Activated CD8-positive, alpha-beta memory T cell treated with anti-CD3 and anti-CD28 coated beads for 48 hours (primary cell): ENCODE measurements around the gene SLC6A3.
"Not testable (repeated sequence)": the region's sequence is repeated elsewhere in the genome, so short reads cannot be mapped to it uniquely, and the experiment has no call there.

Source experiments
- DNase-seq, 3 experiments: peaks; one replicate each; pipeline ENCODE4 v3.0.0-alpha.2; 2020; ENCODE audit warnings: low read depth in 2 of 3, low spot score in 2 of 3

SLC6A3 gene

GRCh38 chr5:1422522-1422921 lies 22.7 kb downstream of the SLC6A3 start:
- DNase-seq = not testable (repeated sequence)

GRCh38 chr5:1421521-1422341 lies 23.5 kb downstream of the SLC6A3 start:
- no peak for DNase-seq

- DNase-seq = no peak
Observed at GRCh38 chr5:1420211-1421195, 24.7 kb downstream of the SLC6A3 start.

- DNase-seq = no peak
Observed at GRCh38 chr5:1419476-1420210, 25.6 kb downstream of the SLC6A3 start.

GRCh38 chr5:1418921-1419280 lies 26.3 kb downstream of the SLC6A3 start:
- no peak for DNase-seq

- no peak for DNase-seq
Observed at GRCh38 chr5:1418238-1418920, 26.9 kb downstream of the SLC6A3 start.

GRCh38 chr5:1417586-1418225 lies 27.5 kb downstream of the SLC6A3 start:
- no peak for DNase-seq

GRCh38 chr5:1416856-1417469 lies 28.3 kb downstream of the SLC6A3 start:
- DNase-seq = no peak

GRCh38 chr5:1415626-1416360 lies 29.4 kb downstream of the SLC6A3 start:
- DNase-seq = no peak

GRCh38 chr5:1415059-1415425 lies 30.2 kb downstream of the SLC6A3 start:
- no peak for DNase-seq

- DNase-seq = no peak
Observed at GRCh38 chr5:1414311-1415058, 30.8 kb downstream of the SLC6A3 start.

- DNase-seq = no peak
Observed at GRCh38 chr5:1413611-1414241, 31.5 kb downstream of the SLC6A3 start.

- no peak for DNase-seq
Observed at GRCh38 chr5:1413211-1413610, 32.0 kb downstream of the SLC6A3 start.

- no peak for DNase-seq
Observed at GRCh38 chr5:1412621-1413020, 32.6 kb downstream of the SLC6A3 start.

- no peak for DNase-seq
Observed at GRCh38 chr5:1412163-1412562, 33.1 kb downstream of the SLC6A3 start.

- DNase-seq = no peak
Observed at GRCh38 chr5:1411099-1411498, 34.1 kb downstream of the SLC6A3 start.

- no peak for DNase-seq
Observed at GRCh38 chr5:1410156-1411014, 34.9 kb downstream of the SLC6A3 start.
